GM18868 (cell line): ENCODE data around the gene CIP2A.
A peak's percentile ranks its signal among the peaks of the same experiment; 100 is the strongest.
"Not testable (repeated sequence)": the region's sequence is repeated elsewhere in the genome, so short reads cannot be mapped to it uniquely, and the experiment has no call there.

Experiments
- ATAC-seq: cut with Tn5 transposase; IDR thresholded peaks from one replicate; pipeline ENCODE4 v1.9.1; 2021; ENCODE audit warnings: mild to moderate bottlenecking, moderate library complexity; ENCODE audit not compliant: unreplicated experiment

CIP2A gene

DNA sequence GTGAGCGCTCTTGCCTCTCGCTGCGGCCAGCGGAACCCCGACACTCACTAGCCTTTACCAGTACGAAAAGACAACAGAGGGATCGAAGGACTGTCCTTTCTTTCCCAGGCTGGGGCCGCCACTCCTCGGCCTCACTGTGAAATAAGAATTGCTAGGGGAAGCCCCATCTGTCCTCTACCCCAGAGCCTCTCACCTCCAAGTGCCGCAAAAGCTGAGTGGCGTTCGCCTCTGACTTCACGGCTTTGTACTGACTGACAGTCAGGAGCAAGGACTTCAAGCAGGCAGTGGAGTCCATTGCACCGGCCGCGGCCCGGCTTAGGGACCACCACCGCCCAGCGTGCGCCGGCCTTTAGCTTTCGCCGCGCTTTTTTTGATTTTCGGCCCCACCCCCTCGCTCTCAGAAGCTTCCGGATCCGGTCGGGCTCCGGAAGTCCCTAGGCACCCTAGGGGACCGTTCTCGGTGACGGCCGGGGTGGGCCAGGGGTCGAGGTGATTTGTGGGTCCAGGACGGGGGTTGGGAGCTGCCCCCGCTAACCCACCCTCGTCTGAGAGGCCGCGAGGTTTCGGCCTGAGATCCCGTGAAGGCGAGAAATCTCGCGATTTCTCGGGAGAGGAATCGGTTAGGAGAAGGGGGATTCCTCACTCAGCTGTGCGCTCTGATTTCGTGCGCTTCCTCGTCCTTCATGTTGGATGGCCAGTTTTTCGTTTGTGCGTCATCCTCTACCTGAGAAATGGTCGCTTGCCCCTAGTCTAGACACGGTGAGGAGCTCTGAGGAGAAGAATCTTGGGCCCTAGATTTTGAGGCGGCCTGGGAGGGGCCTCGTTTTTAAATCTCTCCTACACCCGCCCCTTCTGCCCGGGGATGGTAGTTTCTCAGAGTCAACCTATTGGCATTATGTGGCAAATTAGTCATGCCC, at the start of gene CIP2A, which contains the start of gene DZIP3:
TSS of gene CIP2A (minus strand) at position 358 of the 917 bp plus-strand sequence. CDS start at position 295, 63 bp downstream.
TSS of gene DZIP3 (plus strand) at position 642 of the 917 bp plus-strand sequence. CDS start 15,685 bp downstream, outside the sequence.
- ATAC-seq, result peak; percentile 88

DNA sequence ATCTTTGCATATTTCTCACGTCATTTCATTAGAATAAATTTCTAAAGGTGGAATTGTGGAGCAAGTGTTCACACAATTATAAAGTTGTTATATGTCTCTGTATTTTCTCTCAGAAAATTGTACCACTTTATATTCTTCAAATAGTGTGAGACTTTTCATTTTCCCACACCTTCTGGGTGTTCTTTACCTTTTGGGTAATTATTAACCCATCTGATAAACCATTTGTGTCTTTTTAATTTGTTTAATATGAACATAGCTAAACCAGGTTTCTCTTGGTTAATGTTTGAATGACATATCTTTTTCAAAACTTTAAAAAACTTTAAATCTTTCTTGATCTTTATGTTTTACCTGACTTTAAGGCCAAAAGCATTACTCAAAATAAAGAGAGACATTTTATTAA, 40.7 kb upstream of the CIP2A start:
- no peak for ATAC-seq

DNA sequence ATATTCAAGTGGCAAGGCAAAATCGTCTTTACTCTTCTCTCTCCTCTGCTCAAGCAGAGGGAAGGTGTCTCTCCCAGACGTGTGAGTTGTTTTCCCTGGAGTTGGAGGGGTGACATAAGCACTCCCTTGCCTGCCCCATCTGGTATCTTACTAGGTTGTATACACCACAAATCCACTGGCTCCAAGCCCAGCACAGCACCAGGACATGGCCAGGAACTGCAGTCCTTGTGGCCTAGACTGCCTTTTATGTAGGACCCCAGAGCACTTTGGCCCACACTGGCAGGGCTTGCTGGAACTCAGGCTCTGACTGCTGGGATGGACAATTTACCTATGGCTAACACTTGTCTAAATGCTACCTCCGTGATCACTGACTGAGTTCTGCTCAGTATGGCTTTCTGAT, 34.3 kb upstream of the CIP2A start:
- ATAC-seq, result no peak

DNA sequence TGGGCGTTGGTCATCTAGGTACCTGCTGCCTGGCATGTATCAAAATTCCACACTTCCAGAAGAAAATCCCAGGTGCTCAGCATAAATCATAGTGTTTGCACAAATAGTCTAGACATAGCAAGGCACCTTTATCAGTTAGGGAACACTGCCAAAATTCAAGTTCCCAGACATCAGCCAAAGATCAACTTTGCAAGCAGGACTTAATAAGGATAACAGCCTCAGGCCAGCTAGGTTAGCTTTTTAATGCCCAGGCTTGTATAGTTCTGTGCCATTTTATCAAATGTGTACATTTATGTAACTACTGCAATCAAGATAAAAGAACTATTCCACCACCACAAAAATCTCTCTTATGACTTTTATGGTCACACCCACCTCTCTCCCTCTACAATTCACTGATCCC, 31.0 kb upstream of the CIP2A start:
- no peak for ATAC-seq

DNA sequence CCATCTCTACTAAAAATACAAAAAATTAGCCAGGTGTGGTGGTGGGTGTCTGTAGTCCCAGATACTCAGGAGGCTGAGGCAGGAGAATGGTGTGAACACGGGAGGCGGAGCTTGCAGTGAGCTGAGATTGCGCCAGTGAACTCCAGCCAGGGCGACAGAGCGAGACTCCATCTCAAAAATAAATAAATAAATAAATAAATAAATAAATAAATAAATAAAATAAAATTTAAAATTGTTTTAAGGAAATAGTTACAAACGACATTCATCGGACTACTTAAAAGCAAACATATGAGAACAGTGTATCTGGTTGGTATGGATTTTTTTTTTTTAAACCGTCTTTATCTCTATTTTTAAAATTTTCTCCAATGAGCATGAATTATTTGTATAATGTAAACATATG, 26.9 kb upstream of the CIP2A start:
- ATAC-seq, result not testable (repeated sequence)

DNA sequence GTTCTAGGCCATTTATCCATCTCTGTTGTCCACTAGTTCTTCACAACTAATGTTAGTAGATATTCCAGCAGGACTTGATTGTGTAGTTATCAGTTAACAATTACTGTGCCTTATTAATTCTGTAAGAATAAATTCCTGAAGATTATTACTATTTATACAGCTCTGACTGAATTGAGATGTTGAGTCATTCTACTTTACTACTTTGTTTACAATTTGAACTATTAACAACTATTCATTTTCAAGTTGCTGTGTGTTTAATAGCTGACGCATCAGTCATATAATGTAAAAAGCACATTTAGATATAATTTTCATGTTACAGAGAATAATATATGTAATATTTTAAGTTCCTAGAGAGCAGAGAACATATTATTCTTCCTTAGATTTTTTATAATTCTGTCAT, 21.4 kb upstream of the CIP2A start:
- ATAC-seq, result no peak

DNA sequence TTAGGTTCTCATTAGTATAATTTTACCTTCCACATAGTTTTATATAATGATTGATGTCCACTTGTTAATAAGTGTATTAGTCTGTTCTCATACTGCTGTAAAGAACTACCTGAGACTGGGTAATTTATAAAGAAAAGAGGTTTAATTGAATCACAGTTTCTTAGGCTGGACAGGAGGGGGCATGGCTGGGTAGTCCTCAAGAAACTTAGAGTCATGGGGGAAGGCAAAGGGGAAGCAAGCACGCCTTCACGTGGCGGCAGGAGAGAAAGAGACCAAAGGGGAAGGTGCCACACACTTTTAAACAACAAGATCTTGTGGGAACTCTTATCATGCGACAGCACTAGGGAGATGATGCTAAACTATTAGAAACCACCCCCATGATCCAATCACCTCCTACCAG, 19.5 kb upstream of the CIP2A start:
- ATAC-seq, result no peak

DNA sequence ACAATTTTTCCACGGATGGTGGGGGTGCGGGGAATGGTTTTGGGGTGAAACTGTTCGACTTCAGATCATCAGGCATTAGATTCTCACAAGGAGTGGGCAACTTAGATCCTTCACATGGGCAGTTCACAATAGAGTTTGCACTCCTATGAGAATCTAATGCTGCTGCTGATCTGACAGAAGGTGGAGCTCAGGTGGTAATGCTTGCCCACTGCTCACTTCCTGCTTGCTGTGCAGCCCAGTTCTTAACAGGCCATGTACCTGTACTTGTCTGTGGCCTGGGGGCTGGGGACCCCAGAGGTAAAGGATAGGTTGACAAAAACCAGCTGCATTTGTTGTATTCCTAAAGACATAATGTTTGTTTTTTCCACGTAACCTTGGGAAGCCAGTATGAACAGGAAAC, 16.3 kb upstream of the CIP2A start:
- no peak for ATAC-seq

DNA sequence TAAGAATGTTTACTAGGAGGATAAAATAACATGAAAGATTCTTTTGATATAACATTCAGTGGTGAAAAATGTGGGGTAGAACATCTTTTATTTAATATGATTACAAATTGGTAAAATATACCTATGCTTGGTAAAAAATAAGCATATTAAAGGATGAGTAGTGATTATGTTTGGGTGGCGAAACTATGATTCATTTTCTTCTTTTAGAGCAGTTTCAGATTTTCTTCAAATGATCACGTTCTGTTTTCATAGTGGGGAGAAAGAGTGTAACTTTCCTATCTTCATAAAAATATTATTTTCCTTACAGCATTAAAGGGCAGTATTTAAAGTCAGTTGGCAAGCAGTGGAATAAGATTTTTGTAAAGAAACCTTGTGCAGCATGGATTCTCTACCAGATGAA, 15.8 kb upstream of the CIP2A start:
- no peak for ATAC-seq

DNA sequence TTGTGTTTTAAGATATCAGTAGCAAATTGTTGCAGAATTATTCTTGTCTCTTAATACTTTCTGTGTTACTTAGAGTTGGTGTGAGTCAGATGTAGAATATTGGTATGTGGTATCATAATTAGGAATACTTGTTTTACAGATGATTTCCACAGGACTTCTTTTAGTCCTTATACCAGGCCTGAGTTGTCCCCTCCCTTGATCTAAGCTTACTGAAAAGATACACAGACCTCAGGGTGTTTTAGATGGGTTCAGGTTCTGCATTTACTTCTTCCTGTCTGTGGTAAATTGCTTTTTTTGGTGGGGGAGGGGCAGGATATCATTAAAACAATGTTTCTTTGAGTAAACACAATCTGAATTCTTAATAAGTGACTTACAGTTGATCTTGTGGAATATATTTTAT, 14.5 kb upstream of the CIP2A start:
- ATAC-seq, result peak; percentile 27

DNA sequence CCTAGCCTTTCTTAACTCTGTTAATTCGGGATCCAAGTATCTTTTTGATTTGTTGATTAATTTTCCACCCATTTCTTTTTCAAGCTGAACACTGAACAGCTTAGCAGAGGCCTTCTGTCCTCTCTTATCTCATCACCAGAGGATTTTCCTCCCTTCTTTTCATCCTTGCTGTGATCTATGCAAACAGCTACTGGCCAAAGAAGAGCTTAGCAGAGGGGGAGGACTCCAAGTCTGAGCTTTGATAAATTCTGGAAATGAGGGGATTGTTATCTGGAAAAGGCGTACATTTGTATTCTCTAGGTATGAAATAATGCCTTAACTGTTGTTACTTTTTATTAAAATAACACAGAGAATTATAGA, 13.7 kb upstream of the CIP2A start:
- peak; percentile 14 for ATAC-seq

DNA sequence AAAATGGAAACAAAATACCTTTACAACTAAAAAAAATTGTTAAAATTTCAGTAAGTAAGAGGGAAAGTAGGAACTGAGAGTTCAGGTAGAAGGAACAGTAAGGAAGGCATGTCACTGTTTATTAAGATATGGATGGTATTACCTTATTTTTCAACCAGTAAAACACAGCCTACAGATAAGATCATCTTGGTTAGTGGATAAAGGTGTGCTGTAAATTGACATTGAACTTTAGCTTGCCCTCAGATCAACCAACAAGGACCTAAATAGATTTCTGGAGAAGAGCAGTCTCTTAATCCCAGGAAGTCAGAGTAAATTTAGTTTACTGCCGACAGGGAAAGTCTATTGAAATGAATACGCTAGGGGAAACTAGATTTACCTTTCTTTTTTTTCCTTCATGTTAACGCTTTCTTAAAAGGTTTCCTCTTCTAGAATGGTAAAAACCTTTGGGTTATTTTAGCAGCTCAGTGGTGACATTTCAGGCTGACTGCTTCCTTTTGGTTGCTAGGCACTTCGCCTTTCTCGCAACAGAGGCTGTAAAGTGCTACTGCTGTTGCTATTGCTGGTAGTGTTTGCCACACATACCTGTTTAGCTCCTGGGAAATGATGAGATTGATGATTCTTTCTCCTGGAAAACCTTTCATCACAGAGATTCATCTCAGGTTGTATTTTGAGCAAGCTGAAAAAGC, 13.2 kb upstream of the CIP2A start:
- ATAC-seq, result peak; percentile 89

DNA sequence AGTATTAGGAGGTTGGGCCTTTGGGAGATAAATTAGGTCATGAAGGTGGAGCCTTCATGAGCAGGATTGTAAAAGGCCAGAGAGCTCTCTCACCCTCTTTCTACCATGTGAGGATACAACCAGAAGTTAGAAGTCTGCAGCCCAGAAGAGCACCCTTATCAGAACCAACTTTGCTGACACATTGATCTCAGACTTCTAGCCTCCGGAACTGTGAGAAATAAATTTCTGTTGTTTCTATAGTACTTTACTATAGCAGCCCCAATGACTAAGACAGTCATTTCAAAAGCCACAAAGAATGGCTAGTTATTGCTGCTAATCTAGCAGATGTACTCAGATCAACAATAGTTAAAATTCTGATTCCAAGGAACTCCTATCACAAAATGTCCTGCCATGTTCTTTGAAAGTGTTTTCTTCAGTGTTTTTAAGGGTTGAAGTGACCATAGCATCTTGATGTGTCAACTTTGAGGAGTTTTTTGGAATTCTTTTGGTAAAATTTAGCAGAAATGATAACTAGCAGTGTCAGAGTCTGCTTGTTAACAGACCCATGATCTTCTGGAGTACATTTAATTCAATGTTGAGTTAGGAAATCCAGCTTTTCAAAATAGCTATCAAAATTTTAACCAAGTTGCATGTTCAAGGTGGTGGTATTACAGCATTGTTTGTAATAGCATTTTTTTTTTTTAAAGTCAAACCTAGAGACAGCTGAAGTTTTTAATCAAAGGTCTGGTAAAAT, 10.6 kb upstream of the CIP2A start:
- peak; percentile 30 for ATAC-seq

DNA sequence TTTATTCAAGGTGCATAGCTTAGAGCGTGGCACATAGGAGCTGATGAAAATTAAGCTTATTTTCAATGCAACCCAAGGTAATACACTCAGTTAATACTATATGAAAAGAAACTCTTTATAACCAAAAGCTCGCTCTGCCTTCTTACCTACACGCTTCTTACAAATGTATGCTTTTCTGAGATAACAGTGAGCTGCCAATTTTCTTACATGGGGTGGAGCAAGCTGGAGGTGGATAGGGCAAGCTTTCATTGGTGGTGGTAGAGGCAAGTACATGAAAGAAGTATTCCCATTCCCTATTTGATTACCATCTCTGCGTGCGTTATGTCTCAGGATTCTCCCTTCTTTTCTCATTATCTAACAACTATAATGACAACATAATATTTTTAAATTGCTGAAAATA, 9.1 kb upstream of the CIP2A start:
- ATAC-seq, result no peak

DNA sequence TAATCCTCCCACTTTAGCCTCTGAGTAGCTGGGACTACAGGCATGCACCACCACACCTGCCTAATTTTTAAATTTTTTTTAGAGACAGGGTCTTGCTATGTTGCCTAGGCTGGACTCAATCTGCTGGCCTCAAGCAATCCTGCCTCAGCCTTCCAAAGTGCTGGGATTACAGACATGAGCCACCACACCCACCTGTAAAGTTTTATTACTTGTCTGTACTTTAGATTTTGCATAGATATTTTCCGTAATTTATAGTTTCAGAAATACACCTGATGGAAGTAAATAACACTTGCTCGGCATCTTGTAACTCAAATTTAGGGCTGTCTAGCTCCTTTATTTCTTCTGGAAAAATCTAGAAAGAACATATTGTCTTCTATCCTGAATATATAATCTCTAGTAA, 6.1 kb upstream of the CIP2A start:
- ATAC-seq, result no peak

DNA sequence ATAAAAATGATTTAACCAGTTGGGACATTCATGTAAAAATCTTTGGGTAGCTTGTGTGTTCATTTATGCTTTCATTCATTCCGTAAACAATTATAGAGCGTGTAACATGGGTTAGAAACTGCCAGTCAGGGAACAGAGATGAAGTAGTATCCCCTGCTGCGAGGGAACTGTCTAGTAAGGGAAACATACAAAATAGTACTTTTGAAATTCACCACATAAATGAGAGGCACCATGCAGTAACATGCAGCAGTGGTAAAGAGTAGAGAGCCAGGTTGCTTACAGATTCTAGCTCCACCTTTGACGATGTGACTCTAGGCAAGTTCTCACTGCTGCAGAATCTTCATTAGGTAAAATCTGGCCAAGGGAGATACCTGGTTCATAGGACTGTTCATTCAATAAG, 1.2 kb upstream of the CIP2A start:
- ATAC-seq, result no peak

DNA sequence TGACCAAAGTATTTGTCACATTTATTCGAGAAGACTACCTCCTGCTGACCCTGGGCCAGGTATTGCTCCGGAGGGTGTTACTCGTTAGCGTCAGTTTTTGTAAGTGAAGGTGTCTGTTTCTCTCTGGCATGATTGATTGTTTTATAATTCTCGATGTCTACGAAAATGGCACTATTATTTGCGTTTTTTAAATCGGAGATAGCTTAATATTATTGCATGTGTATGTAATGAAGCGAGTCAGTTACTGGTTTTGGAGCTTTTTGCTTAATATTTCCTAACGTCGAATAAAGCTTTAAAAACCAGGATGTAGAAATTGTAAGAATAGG, 723 bp upstream of the CIP2A start:
- no peak for ATAC-seq

DNA sequence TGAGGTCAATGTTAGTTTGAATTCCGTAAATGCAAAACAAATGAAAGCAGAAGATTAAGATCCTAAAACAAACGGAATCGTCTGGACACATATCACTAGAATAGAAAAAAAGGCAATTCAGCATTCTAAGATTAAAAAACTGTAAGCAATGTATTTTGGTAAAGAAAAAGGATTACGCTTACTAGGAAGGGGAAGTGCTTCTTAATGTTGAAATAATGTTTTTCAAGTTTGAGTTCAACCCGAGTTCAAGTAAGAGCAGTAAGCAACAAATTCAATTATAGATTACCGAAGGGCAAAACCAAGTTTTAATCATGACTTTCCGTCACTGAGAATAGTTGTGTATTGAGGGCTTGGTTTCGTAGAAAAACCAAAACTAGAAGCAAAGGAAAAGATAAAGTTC, 637 bp downstream of the CIP2A start:
- no peak for ATAC-seq

DNA sequence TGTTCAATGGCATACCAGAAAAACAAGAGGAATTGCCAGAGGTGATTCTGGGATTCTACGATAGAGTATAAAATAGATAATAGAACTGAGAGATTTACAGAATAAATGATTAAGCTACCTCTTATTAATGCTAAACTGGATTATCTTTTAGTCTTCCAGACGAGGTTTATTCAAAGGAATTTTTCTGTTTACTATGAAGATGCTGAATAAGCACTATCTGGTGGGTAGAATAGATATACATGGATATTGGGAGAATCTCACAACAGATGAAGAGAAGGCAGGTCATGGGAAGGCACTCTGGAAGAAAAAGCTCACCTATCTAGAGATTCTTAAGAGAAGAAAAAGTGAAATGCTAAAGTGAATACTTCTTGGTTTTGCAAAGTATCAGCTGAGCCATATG, 11.2 kb downstream of the CIP2A start:
- ATAC-seq, result no peak

DNA sequence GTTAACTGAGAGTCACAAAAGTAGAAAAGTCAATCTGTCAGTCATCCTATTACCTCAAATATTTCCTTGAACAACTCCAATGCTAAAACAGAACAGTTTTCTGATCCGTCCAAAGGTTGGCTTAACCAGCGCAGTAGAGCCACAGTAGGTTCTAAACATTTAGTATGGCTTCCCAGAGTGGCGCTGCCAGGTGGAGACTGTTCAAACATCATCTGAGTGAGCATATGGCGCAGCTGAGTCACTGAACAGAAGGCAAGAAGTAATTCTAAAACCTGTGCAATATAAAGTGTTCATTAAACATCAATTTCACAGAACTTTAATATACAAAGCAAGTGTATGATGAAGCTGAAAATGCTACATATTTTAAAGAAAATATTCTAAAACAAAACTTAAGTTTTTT, 19.9 kb downstream of the CIP2A start:
- ATAC-seq, result no peak

DNA sequence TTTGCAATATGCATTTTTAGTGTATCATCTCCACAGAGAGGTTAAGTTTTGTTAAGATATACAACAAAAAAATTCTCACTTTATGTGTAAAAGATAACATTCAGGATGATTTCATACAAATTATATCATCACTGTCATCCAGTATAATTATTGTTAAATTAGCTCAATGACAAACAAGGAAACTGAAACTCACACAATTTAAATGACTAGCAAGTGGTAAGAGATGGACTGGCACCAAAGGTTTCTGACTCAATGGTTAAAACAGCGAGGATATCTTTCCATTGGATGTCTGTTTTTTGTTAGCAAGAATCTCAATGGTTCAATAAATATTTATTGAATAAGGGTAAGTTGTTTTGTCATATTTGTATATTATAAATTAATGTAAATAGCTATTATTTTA, 22.6 kb downstream of the CIP2A start:
- no peak for ATAC-seq

DNA sequence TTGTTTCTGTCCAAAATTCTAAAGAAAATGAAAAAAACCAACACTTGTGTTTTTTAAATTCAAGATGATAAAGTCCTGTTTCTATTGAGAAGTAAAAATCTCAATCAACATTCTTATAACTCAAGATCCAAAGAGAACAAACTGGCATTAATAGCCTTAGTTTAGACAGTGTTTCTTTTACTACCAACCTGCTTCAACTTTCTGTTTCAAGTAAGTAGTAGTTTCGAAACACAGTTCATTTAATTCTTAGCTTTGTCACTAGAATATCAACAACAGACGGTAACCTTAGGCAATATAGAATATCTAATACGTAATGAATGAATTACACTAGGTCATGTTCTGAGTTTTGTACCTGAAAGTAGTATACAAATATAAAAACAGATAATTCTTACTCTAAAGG, 23.7 kb downstream of the CIP2A start:
- ATAC-seq, result no peak
